GM12865 (cell line): ENCODE measurements around the gene PKMYT1.

Experiments
- DNase-seq: peaks from one replicate; pipeline ENCODE4 v3.0.0; 2010; ENCODE audit warnings: low read depth
- H3K4me3 ChIP-seq: 2 replicates; pipeline ENCODE4 v1.5.1; 2011; ENCODE audit warnings: mild to moderate bottlenecking, low read depth, low read length, control low read depth
- CTCF ChIP-seq: IDR thresholded peaks from 2 replicates; pipeline ENCODE4 v1.5.1; 2011; ENCODE audit warnings: low read length, control low read depth, low read depth, inconsistent platforms; ENCODE audit not compliant: insufficient read depth; ENCODE audit errors: missing control alignments

Gene PKMYT1

GRCh38 chr16:2987286-2987685, 7.0 kb upstream of the PKMYT1 start:
- no peak for TF ChIP-seq CTCF
- no peak overlapping the region for H3K4me3 ChIP-seq
- no peak for DNase-seq

GRCh38 chr16:2986623-2987188, 6.5 kb upstream of the PKMYT1 start:
- TF ChIP-seq CTCF: no peak
- DNase-seq: no peak
- H3K4me3 ChIP-seq: no peak overlapping the region

GRCh38 chr16:2985893-2986355, 5.7 kb upstream of the PKMYT1 start:
- H3K4me3 ChIP-seq: no peak overlapping the region
- DNase-seq: no peak
- TF ChIP-seq CTCF: no peak

- H3K4me3 ChIP-seq: no peak overlapping the region
- DNase-seq: no peak
- no peak for TF ChIP-seq CTCF
Measured at GRCh38 chr16:2985462-2985861, 5.2 kb upstream of the PKMYT1 start.

GRCh38 chr16:2983706-2984136, 3.5 kb upstream of the PKMYT1 start:
- TF ChIP-seq CTCF: peak; percentile 84
- H3K4me3 ChIP-seq: no peak overlapping the region
- DNase-seq: peak; percentile 62

GRCh38 chr16:2982402-2982801, 2.2 kb upstream of the PKMYT1 start:
- no peak overlapping the region for H3K4me3 ChIP-seq
- TF ChIP-seq CTCF: no peak
- DNase-seq: no peak

- H3K4me3 ChIP-seq: no peak overlapping the region
Measured at GRCh38 chr16:2981899-2982250, 1.6 kb upstream of the PKMYT1 start.

More at GRCh38 chr16:2981899-2982250, 1.6 kb upstream of the PKMYT1 start:
- DNase-seq: no peak
- TF ChIP-seq CTCF: no peak
